Measurements from ENCODE around the gene ZSWIM4. TPM values are rescaled to one million over a fixed set of nuclear protein-coding genes. Genes with fewer than 3 reads are reported as not detected.

ZSWIM4 gene
- total RNA-seq, 6 donors from 2014 or later, result 7.3 to 22.6 (median 10.1) TPM

DNA sequence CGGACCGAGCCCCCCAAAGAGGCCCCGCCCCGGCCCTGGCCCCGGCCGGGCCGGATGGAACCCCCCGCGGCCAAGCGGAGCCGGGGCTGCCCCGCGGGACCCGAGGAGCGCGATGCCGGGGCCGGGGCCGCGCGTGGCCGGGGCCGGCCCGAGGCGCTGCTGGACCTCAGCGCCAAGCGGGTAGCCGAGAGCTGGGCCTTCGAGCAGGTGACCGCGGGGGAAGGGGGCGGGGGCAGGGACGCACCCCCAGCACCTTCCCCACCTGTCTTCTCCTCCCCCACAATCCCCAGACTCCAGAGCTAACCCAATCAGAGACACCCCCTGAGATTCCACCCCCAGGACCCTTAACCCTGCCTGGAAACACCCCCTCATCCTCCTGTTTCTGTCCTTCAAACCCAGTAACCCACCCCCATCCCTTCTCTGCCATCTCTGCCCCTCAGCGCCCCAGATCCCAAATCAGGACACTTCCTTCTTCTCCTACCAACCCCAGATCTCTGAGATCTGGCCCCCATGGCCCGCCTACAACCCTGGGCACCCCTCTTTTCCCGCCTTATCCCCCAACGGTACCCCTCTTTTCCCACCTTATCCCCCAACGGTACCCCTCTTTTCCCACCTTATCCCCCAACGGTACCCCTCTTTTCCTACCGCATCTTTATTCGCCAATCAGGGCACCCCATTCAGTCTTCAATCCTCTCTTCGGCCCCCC is 505 bp downstream of the ZSWIM4 start:
- Histone ChIP-seq H3K4me1 (peaks cover 24 to 45% (median 32%) of the 10 kb centered on the region in 4 donors), H3K36me3 (peaks cover 0 to 3% (median 0%) of the 10 kb centered on the region in 4 donors), H3K27ac (peak overlapping the region; percentile 91 to 96 (median 92)), H3K9me3 (no peaks in the 10 kb centered on the region), H3K27me3 (no peaks in the 10 kb centered on the region), H3K4me3 (peak overlapping the region; percentile 58 to 88 (median 76))
- DNase-seq (peak in 1 of 2 donors; percentile 62), ATAC-seq (ENCODE audit: low FRiP score in 2 of 2) (peak in 1 of 2 donors; percentile 13)
- 7 to 18% methylated on average over 9 to 20 of the region's 42 CpGs for WGBS, 2 donors
- peak in 2 of 4 donors; percentile 4 to 15 for TF ChIP-seq POLR2A (IDR thresholded peaks at IDR 0.05)
- no peak for TF ChIP-seq POLR2AphosphoS5 (IDR thresholded peaks at IDR 0.05)

DNA sequence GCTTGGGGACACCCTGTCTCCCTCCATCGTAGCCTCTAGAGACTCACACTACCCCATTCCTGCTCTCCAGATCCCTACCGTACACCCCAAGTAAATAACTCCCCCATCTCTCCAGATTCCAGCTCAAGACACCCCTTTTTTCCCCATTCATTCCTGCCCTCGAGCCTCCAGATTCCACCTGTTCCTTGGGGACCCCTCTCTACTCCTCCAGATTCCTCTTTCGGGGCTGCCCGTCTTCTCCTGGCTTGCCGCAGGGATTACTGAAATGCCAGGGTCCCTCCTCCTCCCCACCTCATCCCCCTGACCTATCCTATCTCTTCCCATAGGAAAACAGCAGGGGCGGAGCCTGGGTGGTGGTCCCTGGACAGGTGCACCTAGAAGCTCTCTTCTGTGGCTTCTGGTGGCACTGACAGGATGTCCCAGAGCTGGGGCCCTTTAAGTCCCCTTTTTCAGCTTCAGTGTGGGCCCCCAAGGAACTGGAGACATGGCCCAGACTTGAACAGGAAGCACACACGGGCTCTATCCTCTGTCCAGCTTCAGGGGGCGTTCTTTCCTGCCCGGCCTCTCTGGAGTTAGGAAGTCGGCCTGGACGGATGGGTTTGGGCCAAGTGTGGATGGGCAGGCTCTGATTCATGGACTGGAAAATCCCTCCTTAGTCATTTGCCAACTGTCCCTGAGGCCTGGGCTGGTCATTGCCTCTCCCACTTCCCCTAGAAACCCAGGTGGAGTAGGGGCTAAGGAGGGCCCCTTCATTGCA is 1.2 kb downstream of the ZSWIM4 start:
- 10 to 18% methylated on average over 7 to 12 of the region's 12 CpGs for WGBS, 2 donors
- TF ChIP-seq POLR2A (IDR thresholded peaks at IDR 0.05) (peak in 1 of 4 donors; percentile 38), EP300 (IDR thresholded peaks at IDR 0.05) (peak in 1 of 4 donors; percentile 45), POLR2AphosphoS5 (IDR thresholded peaks at IDR 0.05) (peak; percentile 65 to 74)
- TF ChIP-seq, protein P1, sequence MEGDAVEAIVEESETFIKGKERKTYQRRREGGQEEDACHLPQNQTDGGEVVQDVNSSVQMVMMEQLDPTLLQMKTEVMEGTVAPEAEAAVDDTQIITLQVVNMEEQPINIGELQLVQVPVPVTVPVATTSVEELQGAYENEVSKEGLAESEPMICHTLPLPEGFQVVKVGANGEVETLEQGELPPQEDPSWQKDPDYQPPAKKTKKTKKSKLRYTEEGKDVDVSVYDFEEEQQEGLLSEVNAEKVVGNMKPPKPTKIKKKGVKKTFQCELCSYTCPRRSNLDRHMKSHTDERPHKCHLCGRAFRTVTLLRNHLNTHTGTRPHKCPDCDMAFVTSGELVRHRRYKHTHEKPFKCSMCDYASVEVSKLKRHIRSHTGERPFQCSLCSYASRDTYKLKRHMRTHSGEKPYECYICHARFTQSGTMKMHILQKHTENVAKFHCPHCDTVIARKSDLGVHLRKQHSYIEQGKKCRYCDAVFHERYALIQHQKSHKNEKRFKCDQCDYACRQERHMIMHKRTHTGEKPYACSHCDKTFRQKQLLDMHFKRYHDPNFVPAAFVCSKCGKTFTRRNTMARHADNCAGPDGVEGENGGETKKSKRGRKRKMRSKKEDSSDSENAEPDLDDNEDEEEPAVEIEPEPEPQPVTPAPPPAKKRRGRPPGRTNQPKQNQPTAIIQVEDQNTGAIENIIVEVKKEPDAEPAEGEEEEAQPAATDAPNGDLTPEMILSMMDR (IDR thresholded peaks at IDR 0.05), result peak in 2 of 6 experiments; percentile 8 to 11
- DNase-seq, result peak in 1 of 2 donors; percentile 85
- H3K27ac ChIP-seq, result peak overlapping the region; percentile 91 to 96 (median 92)
- H3K36me3 ChIP-seq, result peaks cover 0 to 6% (median 0%) of the 10 kb centered on the region in 4 donors
- peak overlapping the region; percentile 58 to 88 (median 76) for H3K4me3 ChIP-seq
- H3K27me3 ChIP-seq, result no peaks in the 10 kb centered on the region
- no peaks in the 10 kb centered on the region for H3K9me3 ChIP-seq
- H3K4me1 ChIP-seq, result peaks cover 24 to 45% (median 32%) of the 10 kb centered on the region in 4 donors
- ATAC-seq (ENCODE audit: low FRiP score in 2 of 2), result peak in 1 of 2 donors; percentile 56

DNA sequence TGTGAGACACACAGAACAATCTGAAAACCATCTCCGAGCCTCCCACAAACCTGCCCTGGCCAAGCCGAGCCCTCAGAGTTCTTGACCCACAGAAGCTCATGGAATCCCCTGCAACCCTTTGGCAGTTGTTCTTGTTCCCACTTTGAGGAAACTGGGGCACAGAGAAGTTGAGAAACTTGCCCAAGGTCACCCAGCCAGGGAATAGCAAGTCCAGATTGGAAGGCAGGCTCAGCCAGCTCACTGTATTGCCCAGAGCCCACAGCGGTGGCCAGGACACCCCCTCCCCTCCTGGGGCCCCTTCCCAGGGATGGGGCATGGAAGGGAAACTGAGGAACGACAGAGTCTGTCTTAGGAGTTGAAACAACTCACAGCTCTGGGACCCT is 1.8 kb downstream of the ZSWIM4 start:
- H3K4me3 ChIP-seq, result peak overlapping the region in 1 of 4 donors; percentile 85

DNA sequence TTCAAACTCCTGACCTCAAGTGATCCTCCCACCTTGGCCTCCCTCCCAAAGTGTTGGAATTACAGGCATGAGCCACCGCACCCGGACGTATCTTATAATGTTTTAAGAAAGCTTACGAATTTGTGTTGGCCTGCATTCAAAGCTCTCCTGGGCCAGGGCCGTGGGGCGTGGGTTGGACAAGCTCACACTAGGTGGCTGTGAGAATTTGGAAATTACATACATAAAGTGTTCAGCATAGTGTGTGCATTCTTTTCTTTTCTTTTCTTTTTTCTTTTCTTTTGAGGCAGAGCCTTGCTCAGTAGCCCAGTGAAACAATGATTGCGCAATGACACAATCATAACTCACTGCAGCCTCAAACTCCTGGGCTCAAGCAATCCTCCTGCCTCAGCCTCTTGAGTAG is 2.6 kb downstream of the ZSWIM4 start:
- 53 to 66% methylated on average over 7 of the region's 7 CpGs for WGBS, 2 donors
- H3K27me3 ChIP-seq, result no peaks in the 10 kb centered on the region
- ATAC-seq (ENCODE audit: low FRiP score in 2 of 2), result no peak
- TF ChIP-seq, protein P1 (IDR thresholded peaks at IDR 0.05), result no peak
- no peak for TF ChIP-seq EP300 (IDR thresholded peaks at IDR 0.05)
- no peak for TF ChIP-seq POLR2AphosphoS5 (IDR thresholded peaks at IDR 0.05)
- TF ChIP-seq POLR2A (IDR thresholded peaks at IDR 0.05), result no peak
- no peak overlapping the region for H3K4me3 ChIP-seq
- H3K9me3 ChIP-seq, result no peaks in the 10 kb centered on the region
- peaks cover 0 to 6% (median 0%) of the 10 kb centered on the region in 4 donors for H3K36me3 ChIP-seq
- H3K27ac ChIP-seq, result peak overlapping the region; percentile 91 to 96 (median 92)
- DNase-seq, result no peak
- H3K4me1 ChIP-seq, result peaks cover 24 to 46% (median 34%) of the 10 kb centered on the region in 4 donors

More for the DNA sequence above, 1.8 kb downstream of the ZSWIM4 start:
- no peak for TF ChIP-seq POLR2AphosphoS5 (IDR thresholded peaks at IDR 0.05)
- no peak for TF ChIP-seq EP300 (IDR thresholded peaks at IDR 0.05)
- TF ChIP-seq, protein P1 (IDR thresholded peaks at IDR 0.05), result no peak
- no peak for TF ChIP-seq POLR2A (IDR thresholded peaks at IDR 0.05)
- WGBS, 2 donors, result 32 to 66% methylated on average over 3 to 4 of the region's 4 CpGs
- H3K27ac ChIP-seq, result peak overlapping the region; percentile 91 to 96 (median 92)
- no peaks in the 10 kb centered on the region for H3K9me3 ChIP-seq
- H3K27me3 ChIP-seq, result no peaks in the 10 kb centered on the region
- H3K36me3 ChIP-seq, result peaks cover 0 to 6% (median 0%) of the 10 kb centered on the region in 4 donors
- ATAC-seq (ENCODE audit: low FRiP score in 2 of 2) (no peak), DNase-seq (no peak)
- H3K4me1 ChIP-seq, result peaks cover 24 to 45% (median 32%) of the 10 kb centered on the region in 4 donors

DNA sequence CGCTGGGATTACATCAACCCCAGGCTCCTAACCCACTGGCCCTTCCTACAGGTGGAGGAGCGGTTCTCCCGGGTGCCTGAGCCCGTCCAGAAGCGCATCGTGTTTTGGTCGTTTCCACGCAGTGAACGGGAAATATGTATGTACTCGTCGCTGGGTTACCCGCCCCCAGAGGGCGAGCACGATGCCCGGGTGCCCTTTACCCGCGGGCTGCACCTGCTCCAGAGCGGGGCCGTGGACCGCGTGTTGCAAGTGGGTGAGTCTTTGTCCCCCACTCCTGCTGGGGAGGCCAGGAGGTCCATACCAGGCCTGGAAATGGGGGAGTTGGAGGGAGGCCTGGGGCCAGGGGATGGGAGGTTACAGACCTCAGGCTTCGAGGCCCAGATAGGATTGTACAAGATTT is 4.4 kb downstream of the ZSWIM4 start:
- ATAC-seq (ENCODE audit: low FRiP score in 2 of 2) (no peak), DNase-seq (peak in 1 of 2 donors; percentile 81)
- TF ChIP-seq POLR2AphosphoS5 (IDR thresholded peaks at IDR 0.05) (no peak), EP300 (IDR thresholded peaks at IDR 0.05) (no peak), POLR2A (IDR thresholded peaks at IDR 0.05) (no peak)
- TF ChIP-seq, protein P1 (IDR thresholded peaks at IDR 0.05), result no peak
- no peak overlapping the region for H3K27ac ChIP-seq
- H3K36me3 ChIP-seq, result peaks cover 0 to 8% (median under 1%) of the 10 kb centered on the region in 4 donors
- no peaks in the 10 kb centered on the region for H3K9me3 ChIP-seq
- WGBS, 2 donors, result 95 to 96% methylated on average over 21 to 22 of the region's 22 CpGs
- H3K27me3 ChIP-seq, result no peaks in the 10 kb centered on the region
- no peak overlapping the region for H3K4me3 ChIP-seq
- H3K4me1 ChIP-seq, result peaks cover 24 to 44% (median 33%) of the 10 kb centered on the region in 4 donors

All from upper lobe of left lung (tissue), 6 donors.